Right lobe of liver (tissue), 6 donors: Measurements from ENCODE around the gene ALG12. TPM values are rescaled to one million over a fixed set of nuclear protein-coding genes. Genes with fewer than 3 reads are reported as not detected.
A peak's percentile ranks its signal among the peaks of the same experiment; 100 is the strongest.

Source experiments
- ATAC-seq, 4 donors: fragments of 200-7000 bp; cut with Tn5 transposase; one replicate each; pipeline ENCODE4 v1.9.1; 2020; ENCODE audit warnings: mild to moderate bottlenecking in 4 of 4, moderate library complexity in 4 of 4
- DNase-seq, 3 donors: peaks; one replicate each; pipeline ENCODE4 v3.0.0-alpha.2; 2020
- H3K27ac ChIP-seq, 3 donors: fragments of 200-600 bp; one replicate each; pipeline ENCODE4 v1.8.0; 2022
- H3K27me3 ChIP-seq, 2 donors: fragments of 200-600 bp; one replicate each; pipeline ENCODE4 v1.8.0; 2022
- H3K36me3 ChIP-seq, 4 donors: fragments of 200-600 bp; sonication (generic) in 1 of 4; one replicate each; pipeline versions ENCODE4 v1.5.1 to v1.8.0; 2017 to 2022; ENCODE audit warnings: control low read depth in 1 of 4
- H3K4me1 ChIP-seq, 4 donors: fragments of 200-600 bp; sonication (generic) in 1 of 4; one replicate each; pipeline versions ENCODE4 v1.5.1 to v1.8.0; 2017 to 2022; ENCODE audit warnings: control low read depth in 1 of 4
- H3K4me3 ChIP-seq, 3 donors: fragments of 200-600 bp; one replicate each; pipeline ENCODE4 v1.8.0; 2022
- H3K9me3 ChIP-seq, 4 donors: fragments of 200-600 bp; sonication (generic) in 1 of 4; one replicate each; pipeline versions ENCODE4 v1.5.1 to v1.8.0; 2017 to 2022; ENCODE audit warnings: control low read depth in 1 of 4
- POLR2A ChIP-seq: fragments of 450-650 bp; IDR thresholded peaks from one replicate; pipeline ENCODE4 v1.6.1; 2017; ENCODE audit warnings: antibody characterized with exemption, mild to moderate bottlenecking
- WGBS: methylation state at CpG from one replicate; pipeline ENCODE4 v1.1.6; 2018; ENCODE audit warnings: low coverage, low lambda C conversion rate; ENCODE audit not compliant: insufficient coverage; ENCODE audit errors: missing lambda C conversion rate; 5-methylcytosine and 5-hydroxymethylcytosine counted together
- intact Hi-C, 2 donors: fragments of 100-400 bp; cut with DNase I; formaldehyde crosslinking; loops; one replicate each; pipeline versions ENCODE4 v1.11.2 to v1.14.1; 2022
- total RNA-seq, 6 experiments: library from RNA; depleted of rRNA in 2 of 6; stranded (reverse); fragments of >200 nt in 2 of 6; fragmentation: NEBNext Ultra II Directional in 3 of 6; extraction: Animal tissue kit (Norgen Biotek cat#: 25700) in 3 of 6; gene quantifications; one replicate each; pipeline versions ENCODE4 v1.1.0 to v1.2.4, GENCODE V29; 2016 to 2023
- TF ChIP-seq, protein P1 (sequence below), 4 donors: fragments of 200-600 bp in 3 of 4; fragments of 450-650 bp in 1 of 4; IDR thresholded peaks; one replicate each; pipeline versions ENCODE4 v1.5.1 to v1.8.0; 2016 to 2022; ENCODE audit warnings: antibody characterized with exemption in 4 of 4, mild to moderate bottlenecking in 2 of 4
- donor health status: DM: no; HTN: yes; CAD: no.
- donor health status: DM: no; HTN: no; CAD: no.
- donor health status: DM: no; HTN: no; CAD: no.
- donor health status: DM: no; HTN: yes; CAD: no.
- donor health status: DM: no; HTN: yes; CAD: no.

The ALG12 gene
- total RNA-seq, 6 experiments from 2014 or later, result 15.1 to 19.0 (median 16.6) TPM

DNA sequence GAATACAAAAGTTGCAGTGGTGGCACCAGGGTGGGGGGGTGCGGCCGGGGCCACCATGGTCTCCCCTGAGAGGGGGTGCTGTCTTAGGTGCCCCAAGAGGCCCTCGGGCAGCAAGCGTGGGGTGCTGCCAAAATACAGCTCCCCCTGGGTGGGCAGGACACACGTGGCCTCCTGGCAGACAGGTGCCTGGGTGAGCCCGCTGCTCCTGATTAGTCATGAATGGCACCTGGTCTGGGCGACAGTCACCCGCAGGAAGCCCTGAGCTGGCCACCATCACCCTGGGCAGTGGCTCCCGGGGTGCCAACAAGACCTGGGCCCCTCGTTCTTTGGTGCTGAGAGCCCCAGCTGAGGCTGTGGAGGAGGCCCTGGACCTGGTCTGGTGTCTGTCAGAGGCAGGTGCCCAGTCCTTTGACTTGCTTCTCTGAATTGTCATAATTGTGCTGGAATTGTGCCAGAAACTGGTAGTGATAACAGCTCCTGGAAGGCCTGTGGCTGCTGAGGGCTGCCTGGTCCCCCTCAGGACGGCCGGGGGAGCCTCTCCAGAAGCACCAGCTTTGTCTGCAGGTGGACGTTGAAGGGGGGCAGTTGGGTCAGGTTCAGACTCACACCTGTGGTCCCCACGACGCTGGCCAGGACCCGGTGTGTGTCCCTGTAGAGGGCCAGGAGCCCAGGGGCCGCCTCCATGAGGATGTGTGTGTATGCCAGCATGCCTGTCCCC lies 14.8 kb downstream of the ALG12 start:
- Histone ChIP-seq H3K27me3 (no peaks in the 10 kb centered on the region), H3K27ac (no peak overlapping the region), H3K4me3 (no peak overlapping the region), H3K36me3 (peaks cover 0 to 30% (median 11%) of the 10 kb centered on the region in 4 donors), H3K4me1 (no peaks in the 10 kb centered on the region), H3K9me3 (no peaks in the 10 kb centered on the region)
- 83% methylated on average over 4 of the region's 17 CpGs for WGBS
- ATAC-seq, result peak in 2 of 4 donors; percentile 14 to 16
- no peak for TF ChIP-seq POLR2A
- TF ChIP-seq, protein P1, sequence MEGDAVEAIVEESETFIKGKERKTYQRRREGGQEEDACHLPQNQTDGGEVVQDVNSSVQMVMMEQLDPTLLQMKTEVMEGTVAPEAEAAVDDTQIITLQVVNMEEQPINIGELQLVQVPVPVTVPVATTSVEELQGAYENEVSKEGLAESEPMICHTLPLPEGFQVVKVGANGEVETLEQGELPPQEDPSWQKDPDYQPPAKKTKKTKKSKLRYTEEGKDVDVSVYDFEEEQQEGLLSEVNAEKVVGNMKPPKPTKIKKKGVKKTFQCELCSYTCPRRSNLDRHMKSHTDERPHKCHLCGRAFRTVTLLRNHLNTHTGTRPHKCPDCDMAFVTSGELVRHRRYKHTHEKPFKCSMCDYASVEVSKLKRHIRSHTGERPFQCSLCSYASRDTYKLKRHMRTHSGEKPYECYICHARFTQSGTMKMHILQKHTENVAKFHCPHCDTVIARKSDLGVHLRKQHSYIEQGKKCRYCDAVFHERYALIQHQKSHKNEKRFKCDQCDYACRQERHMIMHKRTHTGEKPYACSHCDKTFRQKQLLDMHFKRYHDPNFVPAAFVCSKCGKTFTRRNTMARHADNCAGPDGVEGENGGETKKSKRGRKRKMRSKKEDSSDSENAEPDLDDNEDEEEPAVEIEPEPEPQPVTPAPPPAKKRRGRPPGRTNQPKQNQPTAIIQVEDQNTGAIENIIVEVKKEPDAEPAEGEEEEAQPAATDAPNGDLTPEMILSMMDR (IDR thresholded peaks at IDR 0.05), result no peak
- DNase-seq, result peak in 1 of 3 donors; percentile 45
- intact Hi-C loops, result no loop called here

DNA sequence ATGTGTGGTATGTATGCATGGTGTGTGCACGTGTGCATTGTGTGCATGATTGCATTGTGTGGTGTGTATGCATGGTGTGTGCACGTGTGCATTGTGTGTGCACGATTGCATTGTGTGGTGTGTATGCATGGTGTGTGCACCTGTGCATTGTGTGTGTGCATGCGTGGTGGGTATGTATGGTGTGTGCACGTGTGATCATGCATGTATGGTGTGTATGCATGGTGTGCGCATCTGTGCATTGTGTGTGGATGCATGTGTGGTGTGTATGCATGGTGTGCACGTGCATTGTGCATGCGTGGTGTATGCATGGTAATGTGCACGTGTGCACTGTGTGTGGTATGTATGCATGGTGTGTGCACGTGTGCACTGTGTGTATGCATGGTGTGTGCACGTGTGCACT lies 16.8 kb downstream of the ALG12 start:
- H3K4me1 ChIP-seq, result no peaks in the 10 kb centered on the region
- no peaks in the 10 kb centered on the region for H3K9me3 ChIP-seq
- ATAC-seq (no peak), DNase-seq (no peak)
- no peak overlapping the region for H3K4me3 ChIP-seq
- H3K36me3 ChIP-seq, result peaks cover 0 to 23% (median 7%) of the 10 kb centered on the region in 4 donors
- no peaks in the 10 kb centered on the region for H3K27me3 ChIP-seq
- WGBS, result 100% methylated on average over 6 of the region's 11 CpGs
- intact Hi-C loops, result no loop called here
- no peak for TF ChIP-seq POLR2A
- TF ChIP-seq, protein P1 (IDR thresholded peaks at IDR 0.05), result no peak
- H3K27ac ChIP-seq, result no peak overlapping the region

DNA sequence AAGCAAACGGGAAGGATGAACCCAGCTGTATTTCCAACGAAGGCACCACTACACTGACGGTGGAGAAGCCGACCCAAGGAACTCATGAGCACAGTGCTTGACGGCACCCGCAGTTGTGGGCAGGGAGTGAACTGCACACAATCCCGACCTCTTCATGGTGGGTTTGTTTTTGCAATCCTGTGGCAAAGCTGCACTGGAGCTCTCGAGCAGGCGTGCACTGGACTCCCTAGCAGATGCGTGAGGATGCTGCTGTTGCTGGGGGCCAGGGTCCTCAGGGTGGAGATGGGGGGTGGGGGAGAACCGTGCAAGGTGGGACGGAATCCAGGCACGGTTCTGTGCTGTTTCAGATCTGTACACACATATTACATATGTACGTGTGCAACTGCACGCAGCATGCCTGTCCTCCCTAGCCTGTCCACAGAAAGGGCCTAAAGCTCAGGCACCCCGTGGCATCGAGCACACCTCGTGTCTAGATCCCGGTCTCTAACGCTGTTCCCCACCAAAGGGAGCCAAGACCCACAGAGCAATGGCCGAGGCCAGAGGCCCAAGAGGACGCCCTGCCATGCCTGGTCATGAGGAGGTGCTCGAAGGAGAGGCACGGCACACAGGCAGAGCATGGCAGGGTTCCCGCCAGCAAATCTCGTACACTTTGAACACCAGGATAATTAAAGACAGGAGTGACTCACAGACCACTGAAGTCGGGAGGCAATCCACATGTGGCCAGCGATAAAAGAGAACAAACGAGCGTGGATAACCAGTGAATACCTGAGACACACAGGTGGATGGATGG lies 17.6 kb downstream of the ALG12 start:
- no peaks in the 10 kb centered on the region for H3K27me3 ChIP-seq
- peak in 1 of 4 donors; percentile 22 for ATAC-seq
- no peaks in the 10 kb centered on the region for H3K9me3 ChIP-seq
- no peak for DNase-seq
- intact Hi-C loops, result no loop called here
- H3K27ac ChIP-seq, result no peak overlapping the region
- H3K4me3 ChIP-seq, result no peak overlapping the region
- peaks cover 0 to 23% (median 7%) of the 10 kb centered on the region in 4 donors for H3K36me3 ChIP-seq
- 90% methylated on average over 21 of the region's 30 CpGs for WGBS
- TF ChIP-seq POLR2A, result no peak
- TF ChIP-seq, protein P1 (IDR thresholded peaks at IDR 0.05), result no peak
- H3K4me1 ChIP-seq, result no peaks in the 10 kb centered on the region

DNA sequence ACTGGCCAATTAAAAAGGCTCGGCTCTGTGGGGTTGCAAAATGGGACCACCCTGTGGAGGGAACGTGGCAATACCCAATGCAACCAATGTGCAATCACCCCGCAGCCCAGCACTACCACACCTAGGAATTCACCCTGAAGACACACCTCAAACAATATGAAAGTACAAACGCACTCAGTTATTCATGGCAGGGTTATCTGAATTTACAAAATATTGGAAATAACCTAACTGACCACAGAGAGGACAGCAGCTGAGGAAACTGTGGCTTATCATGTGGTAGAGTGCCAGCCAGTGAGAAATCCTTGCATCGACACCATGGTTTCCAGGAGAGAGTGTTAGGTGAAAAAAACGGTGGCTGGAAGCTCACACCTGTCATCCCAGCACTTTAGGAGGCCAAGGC lies 18.7 kb downstream of the ALG12 start:
- H3K27me3 ChIP-seq, result no peaks in the 10 kb centered on the region
- H3K9me3 ChIP-seq, result no peaks in the 10 kb centered on the region
- ATAC-seq (no peak), DNase-seq (no peak)
- no peak overlapping the region for H3K4me3 ChIP-seq
- intact Hi-C loops, result no loop called here
- no peak overlapping the region for H3K27ac ChIP-seq
- H3K36me3 ChIP-seq, result peaks cover 0 to 22% (median 7%) of the 10 kb centered on the region in 4 donors
- TF ChIP-seq, protein P1 (IDR thresholded peaks at IDR 0.05), result no peak
- TF ChIP-seq POLR2A, result no peak
- H3K4me1 ChIP-seq, result no peaks in the 10 kb centered on the region
- 64% methylated on average over 3 of the region's 6 CpGs for whole genome bisulfite sequencing
